ENCODE results near the gene CZIB.
"Not testable (repeated sequence)": the region's sequence is repeated elsewhere in the genome, so short reads cannot be mapped to it uniquely, and the experiment has no call there.

Gene CZIB

DNA sequence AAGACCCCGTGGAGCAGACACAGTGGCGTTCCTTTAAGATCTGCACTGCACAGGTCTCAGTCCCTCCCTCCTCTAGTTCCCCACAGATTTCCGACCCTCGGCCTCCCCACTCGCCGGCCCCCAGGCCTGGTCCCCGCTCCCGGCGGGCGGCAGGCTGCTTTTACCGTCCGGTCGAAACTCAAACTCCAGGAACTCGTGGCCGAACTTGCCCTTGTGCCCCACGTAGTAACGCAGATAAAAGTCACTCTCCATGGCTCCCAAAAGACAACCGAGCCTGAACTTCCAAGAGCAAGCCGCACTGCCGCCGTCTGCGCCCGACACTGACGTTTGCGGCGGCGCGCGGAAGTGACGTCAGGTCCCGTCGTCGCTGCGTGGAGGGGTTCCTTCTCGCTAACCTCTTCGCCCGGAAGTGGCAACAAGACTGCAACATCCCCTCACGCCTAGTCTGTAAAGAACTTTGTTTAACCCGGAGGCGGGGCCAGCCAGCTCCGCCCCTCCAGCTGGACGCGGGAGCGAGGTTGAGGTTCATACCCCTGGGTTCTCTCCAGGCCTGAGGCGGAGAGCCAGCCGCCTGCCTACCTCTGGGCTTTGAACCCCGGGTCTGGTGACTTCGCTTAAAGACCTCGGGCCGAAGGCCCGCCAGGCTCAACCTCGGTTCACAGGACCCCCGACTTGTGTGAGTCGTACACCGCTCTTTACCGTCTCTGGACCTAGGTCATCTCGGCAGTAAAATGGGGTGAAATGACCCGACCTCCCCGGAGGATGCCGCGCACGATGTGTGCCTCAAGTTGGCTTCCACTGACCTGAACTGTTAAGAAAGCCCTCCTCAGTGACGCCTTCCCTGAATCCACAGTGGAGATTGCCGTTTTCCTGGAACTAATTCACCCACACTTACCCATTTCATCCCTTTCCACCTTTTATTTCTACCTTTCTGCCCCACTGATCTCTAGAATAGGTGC, 18.0 kb upstream of the CZIB start, which contains the start of gene MAGOH:
TSS of gene MAGOH (minus strand) at position 322 of the 959 bp plus-strand sequence. CDS start at position 252, 70 bp downstream.
- DNase-seq: peak; percentile 96

DNA sequence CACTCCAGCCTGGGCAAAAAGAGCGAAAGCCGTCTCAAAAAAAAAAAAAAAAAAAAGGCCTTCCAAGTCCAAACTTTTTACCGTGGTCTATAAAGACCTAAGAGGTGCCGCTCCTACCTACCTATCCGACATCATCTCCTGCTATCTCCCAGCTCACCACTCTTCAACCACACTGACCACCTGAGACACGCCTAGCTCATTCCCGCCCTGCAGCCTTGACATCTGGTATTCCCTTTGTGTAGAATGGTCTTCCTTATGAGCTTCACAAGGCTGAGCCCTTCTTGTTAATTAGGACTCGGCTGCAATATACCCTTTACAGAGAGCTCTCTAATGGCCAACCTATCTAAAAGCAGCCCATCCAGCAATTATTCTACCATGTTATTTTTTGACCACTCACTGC, 17.2 kb upstream of the CZIB start:
- no peak for DNase-seq

GRCh38 chr1:53220962-53221286, 490 bp upstream of the CZIB start:
- DNase-seq: no peak

- DNase-seq: no peak
Observed at GRCh38 chr1:53219711-53220110, 723 bp downstream of the CZIB start.

DNA sequence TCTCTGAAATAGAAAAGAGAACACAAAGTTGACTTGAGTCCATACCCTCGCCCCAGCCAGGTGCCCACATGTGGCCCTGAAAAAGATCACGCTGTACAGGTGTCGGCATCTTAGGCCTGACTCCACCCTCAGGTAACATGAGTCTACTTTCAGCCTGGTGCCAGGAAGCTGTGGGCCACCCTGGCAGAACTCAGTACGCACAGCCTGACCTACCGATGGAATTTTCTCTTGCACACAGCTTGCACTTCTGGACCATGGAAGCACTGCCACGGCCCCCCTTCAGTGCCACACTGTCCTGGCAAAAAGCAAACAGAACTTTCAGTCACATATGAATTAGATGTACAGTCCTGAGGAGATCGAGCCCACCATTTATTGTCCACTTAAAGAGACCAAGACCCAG, 2.2 kb downstream of the CZIB start:
- DNase-seq: no peak

DNA sequence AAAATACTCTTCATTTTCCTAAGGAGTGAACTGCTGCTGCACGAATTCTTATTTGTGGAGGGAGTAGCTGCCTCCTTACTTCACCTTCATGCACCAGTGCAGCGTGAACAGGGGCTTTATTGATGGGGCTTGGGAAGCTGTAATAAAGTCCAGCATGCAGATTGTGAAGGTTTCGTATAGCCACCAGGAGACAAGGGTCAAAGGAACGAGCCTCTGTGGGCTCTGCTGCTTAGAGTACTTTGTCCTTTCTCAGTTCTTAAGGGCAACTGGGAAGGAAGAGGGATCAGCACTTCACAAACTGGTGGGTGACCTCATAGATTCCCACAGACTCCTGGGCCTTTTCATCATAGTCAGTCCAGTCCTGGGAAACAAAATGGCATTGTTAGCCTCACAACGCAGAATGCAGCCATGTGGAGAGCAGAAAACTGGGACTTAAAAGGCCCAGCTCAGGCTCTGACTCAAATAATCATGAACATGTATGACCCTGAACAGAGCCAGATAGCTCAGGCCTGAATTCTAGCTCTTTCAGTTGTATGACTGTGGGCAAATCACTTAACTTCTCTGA, 6.0 kb downstream of the CZIB start:
- DNase-seq: no peak

GRCh38 chr1:53210954-53211353, 9.5 kb downstream of the CZIB start:
- DNase-seq: no peak

DNA sequence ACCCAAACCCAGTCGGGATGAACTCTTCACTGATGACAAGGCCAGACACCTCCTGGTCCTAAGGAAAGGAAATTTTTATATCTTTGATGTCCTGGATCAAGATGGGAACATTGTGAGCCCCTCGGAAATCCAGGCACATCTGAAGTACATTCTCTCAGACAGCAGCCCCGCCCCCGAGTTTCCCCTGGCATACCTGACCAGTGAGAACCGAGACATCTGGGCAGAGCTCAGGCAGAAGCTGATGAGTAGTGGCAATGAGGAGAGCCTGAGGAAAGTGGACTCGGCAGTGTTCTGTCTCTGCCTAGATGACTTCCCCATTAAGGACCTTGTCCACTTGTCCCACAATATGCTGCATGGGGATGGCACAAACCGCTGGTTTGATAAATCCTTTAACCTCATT, 10.1 kb downstream of the CZIB start:
- DNase-seq: no peak

- no peak for DNase-seq
Observed at GRCh38 chr1:53207726-53208125, 12.7 kb downstream of the CZIB start.

DNA sequence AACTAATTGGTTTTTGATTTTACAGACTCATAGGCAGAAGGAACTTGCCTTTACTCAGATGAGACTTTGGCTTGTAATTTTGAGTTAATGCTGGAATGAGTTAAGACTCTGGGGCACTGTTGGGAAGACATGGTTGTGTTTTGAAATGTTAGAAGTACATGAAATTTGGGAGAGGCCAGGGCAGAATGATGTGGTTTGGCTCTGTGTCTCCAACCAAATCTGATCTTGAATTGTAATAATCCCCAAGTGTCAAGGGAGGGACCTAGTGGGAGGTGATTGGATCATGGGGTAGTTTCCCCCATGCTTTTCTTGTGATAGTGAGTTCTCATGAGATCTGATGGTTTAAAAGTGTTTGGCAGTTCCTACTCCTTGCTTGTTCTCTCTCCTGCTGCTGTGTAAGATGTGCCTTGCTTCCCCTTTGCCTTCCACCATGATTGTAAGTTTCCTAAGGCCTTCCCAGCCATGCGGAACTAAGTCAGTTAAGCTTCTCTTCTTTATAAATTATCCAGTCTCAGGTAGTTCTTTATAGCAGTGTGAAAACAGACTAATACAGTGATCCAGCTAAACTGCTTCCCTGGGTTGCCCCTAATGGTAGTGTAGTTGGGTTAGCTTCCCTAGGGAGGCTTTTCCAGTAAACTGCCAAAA, 13.6 kb downstream of the CZIB start:
- DNase-seq: no peak

DNA sequence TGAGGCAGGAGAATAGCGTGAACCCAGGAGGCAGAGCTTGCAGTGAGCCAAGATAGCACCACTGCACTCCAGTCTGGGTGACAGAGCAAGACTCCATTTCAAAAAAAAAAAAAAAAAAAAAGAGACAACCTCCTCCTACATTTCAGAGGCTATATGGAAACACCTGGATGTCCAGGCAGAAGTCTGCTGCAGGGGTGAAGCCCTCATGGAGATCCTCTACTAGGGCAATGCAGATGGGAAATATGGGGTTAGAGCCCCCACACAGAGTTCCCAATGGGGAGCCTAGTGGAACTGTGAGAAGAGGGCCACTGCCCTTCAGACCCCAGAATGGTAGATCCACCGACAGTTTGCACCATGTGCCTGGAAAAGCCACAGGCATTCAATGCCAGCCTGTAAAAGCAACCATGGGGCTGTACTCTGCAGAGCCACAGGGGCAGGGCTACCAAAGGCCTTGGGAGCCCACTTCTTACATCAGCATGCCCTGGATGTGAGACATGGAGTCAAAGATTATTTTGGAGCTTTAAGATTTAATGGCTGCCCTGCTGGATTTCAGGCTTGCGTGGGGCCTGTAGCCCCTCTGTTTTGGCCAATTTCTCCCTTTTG, 14.2 kb downstream of the CZIB start:
- DNase-seq: not testable (repeated sequence)

GRCh38 chr1:53205496-53205895, 14.9 kb downstream of the CZIB start:
- not testable (repeated sequence) for DNase-seq

GRCh38 chr1:53203466-53203865, 17.0 kb downstream of the CZIB start:
- no peak for DNase-seq

GRCh38 chr1:53198241-53198651, 22.2 kb downstream of the CZIB start:
- no peak for DNase-seq

DNA sequence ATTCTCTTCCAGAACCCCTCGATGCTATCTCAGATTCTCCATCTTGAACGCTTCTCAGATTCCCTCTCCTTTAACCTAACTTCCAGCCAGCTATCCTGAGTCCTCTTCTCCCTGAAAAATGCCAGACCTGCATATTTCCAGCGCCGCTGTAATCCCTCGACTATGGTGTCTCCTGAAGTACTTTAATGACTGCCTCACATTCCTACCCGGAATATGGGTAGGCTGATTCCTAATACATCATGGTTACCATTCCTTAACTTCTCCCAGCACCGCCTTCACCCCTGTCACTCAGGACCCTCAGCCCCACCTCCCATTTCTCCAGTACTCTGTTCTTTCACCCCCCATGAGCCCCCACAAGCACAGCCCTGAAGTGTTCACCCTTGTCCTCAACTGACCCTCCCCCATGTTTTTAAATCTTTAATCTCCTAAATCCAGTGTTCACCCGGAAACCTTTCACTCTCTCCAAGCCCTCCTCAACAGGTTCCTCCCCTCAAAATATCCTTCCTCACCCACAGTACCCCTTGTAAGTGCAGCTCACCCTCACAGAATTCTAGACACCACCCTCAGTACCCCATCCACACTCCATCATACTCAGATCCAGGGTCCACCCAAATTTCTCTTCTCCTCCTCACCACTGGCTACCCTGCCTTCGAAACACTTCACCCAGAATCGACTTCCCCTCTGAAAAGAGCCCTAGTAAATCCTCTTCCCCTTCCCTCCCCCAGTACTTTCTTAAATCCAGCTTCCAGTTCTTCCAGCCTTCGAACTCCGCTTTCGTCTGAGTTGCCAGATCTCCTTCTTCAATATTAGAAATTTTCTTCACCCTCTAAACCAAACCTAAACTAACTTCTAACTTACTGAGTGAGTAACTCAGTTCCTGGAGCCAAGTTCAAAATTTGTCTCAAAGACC, 22.9 kb downstream of the CZIB start:
- no peak for DNase-seq

GRCh38 chr1:53196485-53197290, 23.7 kb downstream of the CZIB start, which contains the start of gene CPT2:
Gene CPT2, plus strand, starts transcription at chr1:53196824. Its CDS starts 120 bp downstream, at chr1:53196944.
- DNase-seq: peak; percentile 95

- no peak for DNase-seq
Observed at GRCh38 chr1:53196017-53196484, 24.4 kb downstream of the CZIB start.

GRCh38 chr1:53195246-53196016, 25.0 kb downstream of the CZIB start:
- DNase-seq: no peak

GRCh38 chr1:53190210-53190611, 30.2 kb downstream of the CZIB start:
- DNase-seq: no peak

DNA sequence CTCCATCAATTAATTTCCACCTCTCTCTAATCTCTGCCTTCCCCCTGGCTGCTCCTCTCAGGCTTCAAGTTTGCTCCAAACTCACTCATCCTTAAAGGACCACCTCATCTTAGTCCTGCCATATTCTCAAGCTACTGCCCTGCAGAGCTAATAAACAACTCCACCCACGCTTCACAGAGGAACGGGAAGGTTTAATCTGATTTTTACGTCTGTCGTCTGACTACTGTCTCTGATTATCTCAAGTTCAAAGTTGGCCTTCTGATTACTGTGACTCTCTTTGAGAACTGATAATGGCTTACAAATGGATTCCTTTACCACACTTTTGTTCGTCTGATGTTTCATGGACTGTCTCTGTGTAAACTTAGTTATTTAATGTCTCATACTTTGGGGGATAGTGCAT, 31.4 kb downstream of the CZIB start:
- DNase-seq: no peak

Data from NCI-H2171 treated with DMSO at 0.1 percent for 48 hours (cell line).